HEK293 (cell line): ENCODE data around the gene ITGA2B.

Experiments
- BCL11A ChIP-seq: fragments of 450-650 bp; formaldehyde crosslinking; IDR thresholded peaks from 2 replicates; pipeline ENCODE4 v1.5.1; 2016; ENCODE audit warnings: low read depth, missing biosample characterization, missing genetic modification characterization
- KLF16 ChIP-seq: fragments of 450-650 bp; formaldehyde crosslinking; IDR thresholded peaks from 2 replicates; pipeline ENCODE4 v1.5.1; 2017; ENCODE audit warnings: missing biosample characterization, missing genetic modification characterization
- ZFP69B ChIP-seq: fragments of 450-650 bp; formaldehyde crosslinking; IDR thresholded peaks from 2 replicates; pipeline ENCODE4 v1.5.1; 2016; ENCODE audit warnings: missing biosample characterization, missing genetic modification characterization
- ZNF449 ChIP-seq: fragments of 450-650 bp; formaldehyde crosslinking; IDR thresholded peaks from 2 replicates; pipeline ENCODE4 v1.5.1; 2017; ENCODE audit warnings: missing biosample characterization, mild to moderate bottlenecking, missing genetic modification characterization, moderate library complexity
- ZNF549 ChIP-seq: fragments of 450-650 bp; IDR thresholded peaks from 2 replicates; pipeline ENCODE4 v1.5.1; 2018; ENCODE audit warnings: missing biosample characterization, missing genetic modification characterization, mild to moderate bottlenecking, inconsistent platforms, moderate library complexity
- ZNF76 ChIP-seq: fragments of 450-650 bp; formaldehyde crosslinking; IDR thresholded peaks from 2 replicates; pipeline ENCODE4; 2016; ENCODE audit warnings: low read depth, missing biosample characterization, missing genetic modification characterization, borderline replicate concordance
- TF ChIP-seq, protein P1 (sequence below): fragments of 450-650 bp; formaldehyde crosslinking; IDR thresholded peaks from 2 replicates; pipeline ENCODE4 v1.5.1; 2016; ENCODE audit warnings: missing biosample characterization, missing genetic modification characterization

DNA sequence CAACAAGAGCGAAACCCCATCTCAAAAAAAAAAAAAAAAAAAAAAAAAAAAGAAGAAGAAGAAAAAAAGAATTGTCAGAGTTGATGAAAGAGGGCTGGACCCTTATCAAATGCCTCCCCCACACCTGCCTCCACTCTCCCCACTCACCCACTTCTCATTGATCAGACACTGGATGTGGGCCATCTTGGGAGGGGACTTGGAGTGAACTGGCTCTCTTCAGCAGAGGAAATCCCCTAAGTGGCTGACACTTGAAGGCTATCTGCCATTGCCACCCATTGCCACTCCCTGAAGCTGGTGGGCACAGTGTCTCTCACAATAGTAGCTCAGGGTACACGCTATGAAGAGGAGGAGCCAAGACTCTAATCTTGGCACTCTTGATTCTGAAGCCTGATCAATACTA lies 1.6 kb downstream of the ITGA2B start:
- TF ChIP-seq, protein P1, sequence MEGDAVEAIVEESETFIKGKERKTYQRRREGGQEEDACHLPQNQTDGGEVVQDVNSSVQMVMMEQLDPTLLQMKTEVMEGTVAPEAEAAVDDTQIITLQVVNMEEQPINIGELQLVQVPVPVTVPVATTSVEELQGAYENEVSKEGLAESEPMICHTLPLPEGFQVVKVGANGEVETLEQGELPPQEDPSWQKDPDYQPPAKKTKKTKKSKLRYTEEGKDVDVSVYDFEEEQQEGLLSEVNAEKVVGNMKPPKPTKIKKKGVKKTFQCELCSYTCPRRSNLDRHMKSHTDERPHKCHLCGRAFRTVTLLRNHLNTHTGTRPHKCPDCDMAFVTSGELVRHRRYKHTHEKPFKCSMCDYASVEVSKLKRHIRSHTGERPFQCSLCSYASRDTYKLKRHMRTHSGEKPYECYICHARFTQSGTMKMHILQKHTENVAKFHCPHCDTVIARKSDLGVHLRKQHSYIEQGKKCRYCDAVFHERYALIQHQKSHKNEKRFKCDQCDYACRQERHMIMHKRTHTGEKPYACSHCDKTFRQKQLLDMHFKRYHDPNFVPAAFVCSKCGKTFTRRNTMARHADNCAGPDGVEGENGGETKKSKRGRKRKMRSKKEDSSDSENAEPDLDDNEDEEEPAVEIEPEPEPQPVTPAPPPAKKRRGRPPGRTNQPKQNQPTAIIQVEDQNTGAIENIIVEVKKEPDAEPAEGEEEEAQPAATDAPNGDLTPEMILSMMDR (tag by site-specific recombination), result no peak
- TF ChIP-seq BCL11A (tag by site-specific recombination) (no peak), ZNF549 (tag by site-specific recombination) (no peak), ZNF449 (no peak), ZNF76 (tag by site-specific recombination) (no peak), ZFP69B (tag by site-specific recombination) (no peak), KLF16 (tag by site-specific recombination) (no peak)
